CD4-positive, alpha-beta T cell treated with Interleukin-2 at 100 ng/mL for 4 hours (primary cell): Measurements from ENCODE around the gene ITPR3.

ENCODE experiments used
- DNase-seq: peaks from one replicate; pipeline ENCODE4 v3.0.0-alpha.2; 2020; ENCODE audit warnings: low spot score

ITPR3 gene

DNA sequence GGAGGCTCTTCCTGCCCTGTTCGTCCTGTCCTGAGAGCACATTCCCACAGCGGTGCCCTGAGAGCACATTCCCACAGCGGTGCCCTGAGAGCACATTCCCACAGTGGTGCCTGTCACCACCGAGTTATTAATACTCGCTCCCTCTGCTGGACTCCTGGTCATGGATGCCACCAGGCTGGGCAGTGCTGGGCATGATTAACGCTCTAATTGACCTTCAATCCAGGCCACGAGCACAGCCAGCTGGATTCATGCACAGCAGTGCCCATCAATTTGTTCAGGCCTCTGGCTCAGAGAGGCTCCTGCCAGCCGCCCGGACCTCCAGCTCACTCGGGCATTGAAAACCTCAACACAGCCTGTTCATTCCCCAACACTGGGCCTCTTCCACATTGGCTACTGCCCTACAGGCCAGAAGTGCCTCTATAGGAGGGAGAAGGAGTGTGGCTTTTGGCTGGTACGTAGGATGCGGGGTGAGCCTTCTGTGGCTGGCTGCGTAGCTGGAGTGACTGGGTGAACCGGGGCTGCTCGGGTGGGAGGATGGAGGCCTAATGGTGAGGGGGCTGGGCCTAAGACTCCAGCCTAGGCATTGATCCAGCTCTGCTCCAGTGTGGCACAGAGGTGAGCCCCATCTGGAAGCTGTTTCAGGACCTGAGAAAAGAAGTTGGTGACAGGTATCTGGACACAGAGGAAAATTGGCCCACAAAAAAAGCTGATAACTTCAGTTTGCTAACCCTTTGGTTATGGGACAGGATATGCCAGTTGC, 116.3 kb downstream of the ITPR3 start:
- no peak for DNase-seq

DNA sequence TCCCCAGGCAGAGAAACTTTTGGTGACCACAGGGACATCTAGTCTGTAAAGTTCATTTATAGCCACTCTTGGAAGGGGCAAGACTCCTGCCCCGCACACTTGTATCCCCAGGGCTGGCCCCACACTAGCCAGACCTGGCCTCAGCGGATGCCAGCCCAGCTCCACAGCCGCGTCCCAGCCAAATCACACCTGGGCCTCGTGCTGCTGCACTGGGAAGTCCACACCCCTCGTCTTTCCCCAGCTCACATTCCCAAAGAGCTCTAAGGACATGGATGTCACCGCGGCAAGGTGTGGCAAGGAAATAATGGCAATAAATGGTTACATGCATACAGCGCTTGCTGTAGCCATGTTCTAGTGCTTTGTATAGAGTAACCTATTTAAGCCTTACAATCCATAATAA, 117.0 kb downstream of the ITPR3 start:
- DNase-seq: no peak

DNA sequence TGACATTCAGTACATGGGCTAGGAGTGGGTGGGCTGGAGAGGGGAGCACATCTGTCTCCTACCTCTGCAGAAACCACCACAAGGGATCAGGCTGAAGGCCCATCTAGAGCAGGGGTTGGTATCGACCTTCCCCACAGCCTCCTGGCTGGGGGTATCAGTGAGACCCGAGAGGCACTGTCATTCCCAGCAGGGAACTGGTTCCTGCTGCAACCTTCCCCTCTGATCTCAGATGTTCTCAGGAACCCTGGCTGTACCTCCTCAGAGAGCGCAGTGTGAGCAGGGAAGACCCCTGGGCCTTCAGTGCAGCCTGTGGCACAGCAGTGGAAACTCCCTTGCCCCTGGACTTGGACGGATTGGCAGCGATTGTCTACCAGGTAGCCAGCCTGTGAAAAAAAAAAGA, 117.8 kb downstream of the ITPR3 start:
- no peak for DNase-seq

DNA sequence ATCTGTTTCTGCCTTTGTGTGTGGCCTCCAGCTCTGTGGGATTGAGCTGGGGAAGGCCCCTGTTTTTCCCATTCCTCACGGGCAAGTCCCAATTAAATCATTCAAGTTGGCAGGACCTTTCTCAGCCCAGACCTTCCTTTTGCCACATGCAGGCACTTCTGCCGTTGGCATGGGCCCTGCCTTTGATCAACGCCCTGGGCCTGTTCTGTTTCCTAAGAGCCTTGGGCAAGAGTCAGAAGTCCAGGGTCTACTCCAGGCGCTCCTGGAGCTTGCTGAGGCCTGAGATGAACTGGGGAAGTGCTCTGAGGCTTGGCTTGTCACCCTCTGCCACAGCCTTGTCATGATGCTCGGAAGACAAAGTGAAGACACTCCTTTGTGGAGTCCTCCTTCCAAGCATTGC, 118.4 kb downstream of the ITPR3 start:
- DNase-seq: no peak

DNA sequence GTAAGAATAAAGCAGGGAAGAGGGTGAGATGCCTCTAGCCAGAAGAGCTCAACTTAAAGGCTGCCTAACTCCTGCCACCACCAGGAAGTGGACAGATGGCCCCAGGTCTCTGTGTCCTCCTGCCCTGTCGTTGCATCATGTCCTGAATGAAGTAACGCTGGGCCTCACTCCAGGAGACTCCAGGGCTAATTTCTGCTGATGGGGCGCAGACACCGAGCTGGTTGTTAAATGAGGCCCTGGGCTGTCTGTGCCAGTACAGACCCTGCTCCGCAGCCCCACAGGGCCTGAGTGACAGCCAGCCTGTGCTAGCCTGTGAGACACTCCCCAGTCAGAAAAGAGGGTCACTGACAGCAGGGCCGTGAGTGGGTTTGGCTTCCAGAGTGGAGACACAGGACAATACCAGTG, 119.1 kb downstream of the ITPR3 start:
- DNase-seq: no peak

DNA sequence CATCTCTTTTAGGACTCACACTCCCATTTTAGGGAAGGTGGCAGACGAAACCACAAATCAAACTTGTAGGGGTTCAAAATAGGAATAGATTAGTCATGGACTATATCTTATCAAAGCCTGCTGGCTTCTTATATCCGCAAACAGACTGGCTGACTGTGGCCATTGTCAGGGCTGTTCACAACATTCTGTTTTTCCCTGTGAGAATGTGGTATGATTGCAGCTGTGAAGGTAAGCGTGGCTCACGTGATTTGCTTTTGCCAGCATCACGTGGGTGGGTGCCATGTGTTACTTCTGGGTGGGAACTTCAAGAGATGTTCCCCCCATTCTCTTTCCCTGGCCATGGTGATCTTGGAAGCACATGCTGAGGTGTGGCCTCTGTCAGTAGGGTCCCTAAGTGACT, 119.7 kb downstream of the ITPR3 start:
- no peak for DNase-seq

DNA sequence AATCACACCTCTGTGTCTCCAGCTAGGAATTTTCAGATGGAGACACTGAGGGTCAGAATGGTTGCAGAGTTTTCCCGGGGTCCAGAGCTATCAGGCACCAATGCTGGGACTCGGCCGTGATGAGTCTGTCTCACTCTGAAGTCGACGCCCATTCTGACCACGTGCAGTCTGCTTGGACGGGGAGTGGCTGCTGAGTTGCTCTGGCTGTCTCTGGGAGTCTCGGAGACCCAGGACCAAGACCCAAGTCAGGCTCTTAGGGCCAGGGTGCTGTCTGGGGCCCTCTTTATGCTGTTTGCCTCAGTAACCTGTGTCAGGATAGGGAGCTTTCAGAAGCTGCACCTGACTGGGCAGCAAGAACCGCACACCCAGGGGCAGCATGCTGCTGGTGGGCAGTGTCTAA, 121.0 kb downstream of the ITPR3 start:
- no peak for DNase-seq

DNA sequence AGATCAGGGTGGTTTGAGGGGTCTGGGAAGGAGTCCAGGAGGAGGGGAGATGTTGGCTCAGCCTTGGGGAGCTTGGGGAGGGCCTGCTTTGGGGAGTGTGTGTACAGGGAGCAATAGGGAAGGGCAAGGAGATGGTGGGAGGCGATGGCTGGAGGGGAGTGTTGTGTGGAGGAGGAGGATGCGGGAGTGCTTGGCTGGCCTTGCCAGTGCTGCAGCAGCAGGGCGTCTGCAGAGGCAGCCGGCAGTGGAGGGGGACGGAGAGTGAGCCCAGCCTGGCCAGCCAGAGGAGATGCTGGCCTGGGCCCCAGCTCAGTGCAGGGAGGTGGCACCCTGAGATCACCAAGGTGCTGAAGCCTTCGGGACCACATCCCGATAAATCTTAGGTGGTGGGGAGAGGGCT, 121.7 kb downstream of the ITPR3 start:
- no peak for DNase-seq

DNA sequence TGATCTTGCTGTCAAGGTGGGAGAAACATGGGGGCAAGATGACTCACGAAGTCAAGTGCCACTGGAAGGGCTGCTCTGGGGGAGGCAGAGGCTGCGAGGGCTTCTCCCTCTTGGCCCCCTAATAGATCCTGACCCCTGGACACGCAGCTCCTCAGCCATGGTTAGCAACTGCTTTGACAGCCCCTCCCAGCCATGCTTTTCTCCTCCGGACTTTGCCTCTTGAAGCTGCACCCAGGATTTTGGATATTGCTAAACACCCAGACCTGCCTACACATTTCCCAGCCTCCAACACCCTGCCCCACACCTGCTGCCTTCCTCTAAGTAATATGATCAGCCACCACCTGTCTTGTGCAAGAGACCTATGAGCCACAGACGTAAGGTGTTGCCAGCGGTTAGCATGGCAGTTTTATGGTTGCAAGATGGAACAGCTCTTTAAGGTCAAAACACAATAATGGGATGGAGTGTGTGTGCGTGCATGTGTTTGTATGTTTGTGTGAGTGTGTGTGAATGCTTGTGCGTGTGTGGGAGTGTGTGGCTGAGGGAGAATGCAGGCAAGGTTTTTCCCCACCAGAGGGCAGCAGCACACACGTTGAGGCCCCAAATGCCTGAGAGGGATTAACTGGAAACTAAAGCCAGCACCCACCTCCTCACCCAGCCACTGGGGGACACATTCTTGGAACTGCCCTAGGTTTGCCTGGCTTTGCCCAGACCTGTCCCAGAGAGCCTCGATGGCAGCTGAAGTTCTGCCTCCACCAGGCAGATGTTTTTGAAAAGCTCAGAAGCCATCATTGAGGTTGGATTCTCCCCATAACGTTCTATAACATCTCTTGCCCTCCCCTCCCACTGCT, 123.1 kb downstream of the ITPR3 start:
- DNase-seq: peak; percentile 75

DNA sequence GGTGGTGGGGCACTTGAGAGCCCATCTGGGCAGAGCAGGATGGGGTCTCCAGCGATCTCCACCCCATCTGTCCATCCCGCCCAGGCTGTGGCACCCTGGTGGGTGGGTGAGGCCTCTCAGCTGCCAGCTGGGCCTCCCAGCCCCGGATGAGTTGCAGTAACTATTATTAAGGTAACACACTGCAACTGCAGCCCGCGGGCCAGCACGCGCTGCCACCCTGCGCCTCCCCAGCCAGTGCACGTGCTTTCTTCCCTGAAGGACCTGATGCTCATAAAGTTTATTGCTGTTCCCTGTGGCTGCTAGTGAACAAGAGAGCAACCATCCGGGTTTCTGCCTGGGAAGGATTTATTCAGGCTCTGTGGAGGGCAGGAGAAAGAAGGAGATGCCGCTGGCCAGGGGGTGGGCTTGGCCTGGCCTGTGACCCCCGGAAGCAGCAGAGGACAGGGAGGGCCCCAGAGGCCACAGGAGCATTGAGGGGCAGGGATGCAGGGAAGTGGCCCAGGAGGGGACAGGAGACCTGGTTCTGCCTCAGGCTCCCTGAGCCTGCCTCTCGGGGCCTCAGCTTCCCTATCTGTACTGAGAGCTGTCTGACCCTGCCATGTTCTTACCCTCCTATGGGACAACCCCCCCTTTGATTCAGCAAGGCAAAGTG, 123.9 kb downstream of the ITPR3 start:
- no peak for DNase-seq

DNA sequence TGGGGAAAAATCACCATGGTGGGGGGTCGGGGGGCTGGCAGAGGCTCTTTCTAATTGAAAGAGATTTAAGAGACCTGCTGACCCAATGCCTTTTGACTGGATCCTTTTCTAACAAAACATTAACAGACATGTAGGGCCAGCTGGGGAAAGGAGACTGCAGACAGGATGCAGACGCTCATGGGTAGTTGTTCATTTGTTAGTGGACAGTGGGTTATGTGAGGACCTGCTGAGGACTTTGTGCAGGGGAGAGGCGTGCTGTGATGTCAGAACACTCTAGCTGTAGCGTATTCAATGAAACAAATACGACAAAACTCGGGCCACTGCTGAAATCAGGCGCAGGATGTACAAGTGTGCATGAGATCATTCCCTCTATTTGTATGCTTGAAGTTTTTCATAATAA, 124.4 kb downstream of the ITPR3 start:
- DNase-seq: no peak
